SK-N-SH treated with all-trans-retinoic acid at 6 μM for 48 hours (cell line): ENCODE measurements around the gene PKNOX2.

Experiments
- BACH2 ChIP-seq: fragments of 250-450 bp; sonication (Bioruptor Pico); IDR thresholded peaks from 2 replicates; pipeline ENCODE4 v1.9.0; 2021; ENCODE audit warnings: mild to moderate bottlenecking, borderline replicate concordance
- GLIS3 ChIP-seq: fragments of 250-450 bp; sonication (Bioruptor Pico); IDR thresholded peaks from 2 replicates; pipeline ENCODE4 v1.5.0; 2020; ENCODE audit warnings: mild to moderate bottlenecking, moderate library complexity
- OSR1 ChIP-seq: fragments of 250-450 bp; sonication (Bioruptor Pico); IDR thresholded peaks from 2 replicates; pipeline ENCODE4 v1.8.0; 2022; ENCODE audit warnings: moderate library complexity, mild to moderate bottlenecking, inconsistent platforms
- PATZ1 ChIP-seq: fragments of 250-450 bp; sonication (Bioruptor Pico); IDR thresholded peaks from 2 replicates; pipeline ENCODE4 v1.8.0; 2020; ENCODE audit warnings: mild to moderate bottlenecking, moderate library complexity, borderline replicate concordance
- POU6F1 ChIP-seq: fragments of 250-450 bp; sonication (Bioruptor Pico); IDR thresholded peaks from 2 replicates; pipeline ENCODE4 v1.8.0; 2021; ENCODE audit warnings: low read depth, mild to moderate bottlenecking, moderate library complexity, borderline replicate concordance
- RARB ChIP-seq: fragments of 250-450 bp; sonication (Bioruptor Pico); IDR thresholded peaks from 2 replicates; pipeline ENCODE4 v1.8.0; 2021; ENCODE audit warnings: mild to moderate bottlenecking, moderate library complexity
- TCF4 ChIP-seq: fragments of 250-450 bp; sonication (Bioruptor Pico); IDR thresholded peaks from 2 replicates; pipeline ENCODE4 v1.8.0; 2021; ENCODE audit warnings: mild to moderate bottlenecking, moderate library complexity, borderline replicate concordance
- ZC3H10 ChIP-seq: fragments of 250-450 bp; sonication (Bioruptor Pico); IDR thresholded peaks from 2 replicates; pipeline ENCODE4 v1.5.1; 2021; ENCODE audit warnings: mild to moderate bottlenecking, moderate library complexity
- ZFP3 ChIP-seq: fragments of 250-450 bp; sonication (Bioruptor Pico); IDR thresholded peaks from 2 replicates; pipeline ENCODE4 v1.5.0; 2020; ENCODE audit warnings: mild to moderate bottlenecking, moderate library complexity
- ZFP30 ChIP-seq: fragments of 450-650 bp; formaldehyde crosslinking; IDR thresholded peaks from 2 replicates; pipeline ENCODE4 v1.5.0; 2022; ENCODE audit warnings: mild to moderate bottlenecking, moderate library complexity
- ZNF565 ChIP-seq: fragments of 450-650 bp; formaldehyde crosslinking; conservative IDR thresholded peaks from 2 replicates; pipeline ENCODE4 v1.5.0; 2020; ENCODE audit warnings: low read depth, mild to moderate bottlenecking, moderate library complexity
- ZNF8 ChIP-seq: fragments of 450-650 bp; formaldehyde crosslinking; IDR thresholded peaks from 2 replicates; pipeline ENCODE4 v1.5.0; 2020; ENCODE audit warnings: mild to moderate bottlenecking, moderate library complexity

GRCh38 chr11:125330462-125331325, 166.1 kb downstream of the PKNOX2 start:
- TF ChIP-seq PATZ1 (CRISPR knock-in tag) (no peak), RARB (CRISPR knock-in tag) (no peak), TCF4 (CRISPR knock-in tag) (no peak), ZNF8 (CRISPR knock-in tag) (no peak), GLIS3 (CRISPR knock-in tag) (no peak), ZFP30 (CRISPR knock-in tag) (no peak), ZFP3 (CRISPR knock-in tag) (no peak), OSR1 (no peak), POU6F1 (no peak), BACH2 (CRISPR knock-in tag) (no peak), ZNF565 (CRISPR knock-in tag) (no peak), ZC3H10 (CRISPR knock-in tag) (no peak)
